K562 (cell line): Measurements from ENCODE around the gene PRKAG2. TPM values are rescaled to one million over a fixed set of nuclear protein-coding genes. Genes with fewer than 3 reads are reported as not detected.

Experiments
- ATAC-seq: fragments of 200-7000 bp; cut with Tn5 transposase; 3 replicates; pipeline ENCODE4 v1.9.1; 2020; ENCODE audit warnings: moderate library complexity
- BruUV-seq: library from RNA; stranded (reverse); fragments of 400-500 nt; replicated peaks from 2 replicates; lab custom pipeline; 2021; lab: Mats Ljungman, UMichigan
- CTCF ChIA-PET: fragments of 300-600 bp; formaldehyde crosslinking; extraction: SDS; loops from one replicate; lab custom pipeline; 2021; ENCODE audit warnings: low intra/inter-chr PET ratio; lab: Yijun Ruan, JAX
- POLR2A ChIA-PET: fragments of 300-600, 350-650 bp; sonication (Branson Sonifier 250); formaldehyde crosslinking; extraction: SDS; loops from one replicate; lab custom pipeline; 2021; ENCODE audit warnings: antibody characterized with exemption, inconsistent platforms; lab: Yijun Ruan, JAX
- DNase-seq, 4 experiments: peaks; one replicate each; pipeline versions ENCODE4 v3.0.0 to v3.0.0-alpha.2; 2011 to 2018; ENCODE audit warnings: low spot score in 3 of 4, mixed read lengths in 3 of 4; ENCODE audit errors: extremely low read depth in 1 of 4
- FAIRE-seq: peaks from 2 replicates; lab custom pipeline; 2011; peaks lifted over from hg19 to GRCh38; lab: Jason Lieb, UNC
- H2AFZ ChIP-seq: 2 replicates; pipeline ENCODE4 v1.6.0; 2011; ENCODE audit warnings: low read depth, low read length, control low read depth, inconsistent platforms
- H3K27ac ChIP-seq: fragments of 200-600 bp; 3 replicates; pipeline ENCODE4 v1.8.0; 2011; ENCODE audit warnings: low read depth, mild to moderate bottlenecking, control low read depth, inconsistent platforms, low read length, moderate library complexity, mixed read lengths; ENCODE audit errors: extremely low read depth
- H3K27me3 ChIP-seq, 2 experiments: fragments of 300-600 bp in 1 of 2; 2 replicates in 1 of 2; 3 replicates in 1 of 2; pipeline versions ENCODE4 v1.6.0 to v1.8.0; 2011; ENCODE audit warnings: inconsistent platforms in 2 of 2, low read length in 2 of 2, mild to moderate bottlenecking in 1 of 2, mixed read lengths in 1 of 2, moderate library complexity in 1 of 2; ENCODE audit not compliant: control insufficient read depth in 2 of 2, insufficient read depth in 2 of 2
- H3K36me3 ChIP-seq: fragments of 300-600 bp; 3 replicates; pipeline ENCODE4 v1.8.0; 2011; ENCODE audit warnings: mild to moderate bottlenecking, low read length, inconsistent platforms; ENCODE audit not compliant: control insufficient read depth, insufficient read depth
- H3K4me1 ChIP-seq, 2 experiments: fragments of 200-600 bp in 1 of 2; replicated peaks in 1 of 2; 2 replicates in 1 of 2; 3 replicates in 1 of 2; pipeline versions ENCODE4 v1.5.1 to v1.8.0; 2011; ENCODE audit warnings: inconsistent platforms in 2 of 2, low read length in 2 of 2, mild to moderate bottlenecking in 1 of 2, mixed read lengths in 1 of 2, moderate library complexity in 1 of 2; ENCODE audit not compliant: control insufficient read depth in 2 of 2, insufficient read depth in 2 of 2
- H3K4me2 ChIP-seq: 2 replicates; pipeline ENCODE4 v1.6.1; 2011; ENCODE audit warnings: low read length, control low read depth, inconsistent platforms, mixed read lengths; ENCODE audit not compliant: insufficient read depth
- H3K4me3 ChIP-seq: fragments of 200-600 bp; sonication (generic), shearing (Covaris generic); 2 replicates; pipeline ENCODE4 v1.5.1; 2016; ENCODE audit warnings: control low read depth, inconsistent platforms
- H3K79me2 ChIP-seq: fragments of 200-600 bp; 3 replicates; pipeline ENCODE4 v1.8.0; 2011; ENCODE audit warnings: low read length, inconsistent platforms; ENCODE audit not compliant: control insufficient read depth, insufficient read depth
- H3K9ac ChIP-seq, 2 experiments: 2 replicates each; pipeline versions ENCODE4 v1.6.0 to v1.6.1; 2011; ENCODE audit warnings: low read depth in 2 of 2, low read length in 2 of 2, control low read depth in 1 of 2, inconsistent platforms in 1 of 2, mild to moderate bottlenecking in 1 of 2, mixed read lengths in 1 of 2; ENCODE audit not compliant: insufficient read depth in 1 of 2
- H3K9me1 ChIP-seq: one replicate; pipeline ENCODE4 v1.6.0; 2011; ENCODE audit warnings: inconsistent platforms, mild to moderate bottlenecking, low read length, moderate library complexity; ENCODE audit not compliant: control insufficient read depth, insufficient read depth
- H3K9me3 ChIP-seq: replicated peaks from 2 replicates; pipeline ENCODE4 v1.5.1; 2011; ENCODE audit warnings: low read depth, low read length, inconsistent platforms; ENCODE audit not compliant: control insufficient read depth, insufficient read depth
- H4K20me1 ChIP-seq: replicated peaks from 2 replicates; pipeline ENCODE4 v1.6.1; 2011; ENCODE audit warnings: low read length, inconsistent platforms, mixed read lengths; ENCODE audit not compliant: control insufficient read depth, insufficient read depth
- ERF ChIP-seq: fragments of 450-650 bp; formaldehyde crosslinking; IDR thresholded peaks from 2 replicates; pipeline ENCODE4 v1.4.0; 2020; ENCODE audit warnings: mild to moderate bottlenecking, mixed read lengths
- FOXK2 ChIP-seq, 2 experiments: fragments of 450-650 bp; IDR thresholded peaks in 1 of 2; conservative IDR thresholded peaks in 1 of 2; 2 replicates each; pipeline ENCODE4 v1.6.1; 2016; ENCODE audit warnings: low read depth in 2 of 2, mild to moderate bottlenecking in 1 of 2
- GATAD2B ChIP-seq: fragments of 450-650 bp; IDR thresholded peaks from 2 replicates; pipeline ENCODE4 v1.6.1; 2017; ENCODE audit warnings: mild to moderate bottlenecking, borderline replicate concordance
- HDAC1 ChIP-seq, 2 experiments: fragments of 450-650 bp; IDR thresholded peaks; 2 replicates each; pipeline ENCODE4 v1.6.1; 2016 to 2017; ENCODE audit warnings: inconsistent platforms in 1 of 2, mild to moderate bottlenecking in 1 of 2, moderate library complexity in 1 of 2
- IRF2 ChIP-seq: sonication (generic); formaldehyde crosslinking; IDR thresholded peaks from 2 replicates; pipeline ENCODE4 v1.8.1; 2022; ENCODE audit warnings: mild to moderate bottlenecking, missing genetic modification reagents
- MTF1 ChIP-seq: fragments of 250-450 bp; sonication (Bioruptor Pico); IDR thresholded peaks from 2 replicates; pipeline ENCODE4 v1.9.0; 2021; ENCODE audit warnings: moderate library complexity, mild to moderate bottlenecking, inconsistent platforms, borderline replicate concordance
- NBN ChIP-seq: fragments of 450-650 bp; IDR thresholded peaks from 2 replicates; pipeline ENCODE4 v1.6.1; 2016; ENCODE audit warnings: low read depth, mild to moderate bottlenecking
- NFRKB ChIP-seq: fragments of 450-650 bp; IDR thresholded peaks from 2 replicates; pipeline ENCODE4 v1.6.1; 2016; ENCODE audit warnings: low read depth
- SIN3A ChIP-seq, 2 experiments: fragments of 150-350 bp in 1 of 2; IDR thresholded peaks; 2 replicates each; pipeline ENCODE4 v1.6.1; 2011 to 2016; ENCODE audit warnings: borderline replicate concordance in 2 of 2, low read depth in 2 of 2, low read length in 2 of 2, mild to moderate bottlenecking in 2 of 2, moderate library complexity in 2 of 2; ENCODE audit not compliant: control insufficient read depth in 1 of 2
- SREBF1 ChIP-seq: fragments of 150-350 bp; IDR thresholded peaks from 2 replicates; pipeline ENCODE4 v1.6.1; 2014; ENCODE audit warnings: antibody characterized with exemption, low read depth, low read length, borderline replicate concordance
- TRIM24 ChIP-seq, 2 experiments: fragments of 450-650 bp; IDR thresholded peaks; 2 replicates each; pipeline ENCODE4 v1.6.1; 2016
- ZNF217 ChIP-seq: sonication (generic); formaldehyde crosslinking; IDR thresholded peaks from 2 replicates; pipeline ENCODE4 v1.8.0; 2022; ENCODE audit warnings: mild to moderate bottlenecking, missing genetic modification reagents
- ZNF518B ChIP-seq: fragments of 250-450 bp; sonication (Bioruptor Pico); IDR thresholded peaks from 2 replicates; pipeline ENCODE4 v1.5.0; 2021; ENCODE audit warnings: mild to moderate bottlenecking, moderate library complexity
- ZNF707 ChIP-seq: fragments of 250-450 bp; sonication (Bioruptor Pico); conservative IDR thresholded peaks from 2 replicates; pipeline ENCODE4 v1.8.0; 2022; ENCODE audit warnings: inconsistent platforms, mild to moderate bottlenecking, moderate library complexity
- WGBS: fragments of 100-300 bp; shearing (Covaris generic); methylation state at CpG from one replicate; pipeline ENCODE4 v1.1.6; 2016; ENCODE audit warnings: low coverage, mixed read lengths; ENCODE audit not compliant: insufficient coverage; ENCODE audit errors: missing lambda C conversion rate; 5-methylcytosine and 5-hydroxymethylcytosine counted together
- in situ Hi-C: fragments of 300-500 bp; cut with MboI; formaldehyde crosslinking; loops from 4 replicates; pipeline ENCODE4 v1.15.0; 2018; ENCODE audit warnings: inconsistent platforms, mixed read lengths
- intact Hi-C: fragments of 100-400 bp; cut with micrococcal nuclease; formaldehyde crosslinking; loops from 2 replicates; pipeline ENCODE4 v1.14.2; 2022
- polyA plus RNA-seq, 8 experiments: library from polyadenylated mRNA; depleted of rRNA in 4 of 8; stranded (reverse) in 5 of 8; unstranded in 3 of 8; fragments of >200 nt; fragmentation: Nextera tagmentation in 2 of 8; fragmentation: Illumina TruSeq in 1 of 8; extraction: Ambion mirVana in 2 of 8; extraction: Trizol in 1 of 8; gene quantifications; 2 replicates each; pipeline versions ENCODE4 v1.2.1 to v1.2.3, GENCODE V29; 2011 to 2014; ENCODE audit warnings: inconsistent platforms in 1 of 8, missing spikeins in 1 of 8
- total RNA-seq, 7 experiments: library from RNA; depleted of rRNA in 6 of 7; stranded (reverse); fragments of >200 nt in 6 of 7; fragmentation: Illumina TruSeq in 2 of 7; extraction: Trizol in 2 of 7; gene quantifications; 2 replicates each; pipeline versions ENCODE4 v1.2.1 to v1.2.3, GENCODE V29; 2011 to 2021; ENCODE audit warnings: low replicate concordance in 1 of 7
- TF ChIP-seq, protein P1 (sequence below): fragments of 250-450 bp; sonication (Bioruptor Pico); IDR thresholded peaks from 2 replicates; pipeline ENCODE4 v1.5.0; 2021
- TF ChIP-seq, protein P2 (sequence below): fragments of 450-650 bp; formaldehyde crosslinking; IDR thresholded peaks from 2 replicates; pipeline ENCODE4 v1.4.0; 2022; ENCODE audit warnings: missing genetic modification characterization
- TF ChIP-seq, protein P3 (sequence below), 3 experiments: IDR thresholded peaks in 2 of 3; conservative IDR thresholded peaks in 1 of 3; 2 replicates each; pipeline ENCODE4 v1.5.1; 2011 to 2012; ENCODE audit warnings: low read length in 3 of 3, mild to moderate bottlenecking in 3 of 3, control low read depth in 2 of 3, improper control_type of control experiment in 1 of 3, inconsistent platforms in 1 of 3, low read depth in 1 of 3, mixed read lengths in 1 of 3, moderate library complexity in 1 of 3; ENCODE audit not compliant: insufficient read depth in 2 of 3

Gene PRKAG2
- total and polyA plus RNA-seq, 9 of the 15 experiments (the other 6 are each of a cell fraction or from before 2014, with no cell fraction given): 0.99 to 5.6 (median 3.3) TPM

GRCh38 chr7:151861881-151862280, 15.0 kb downstream of the PRKAG2 start:
- peaks cover 3% of the 10 kb centered on the region; the same call in 1 of the 2 replicates for H4K20me1 ChIP-seq
- in situ Hi-C loops: no loop called here
- no peak for ATAC-seq
- ChIA-PET POLR2A (no interaction called here), CTCF (no interaction called here)
- no peaks in the 10 kb centered on the region for H3K36me3 ChIP-seq
- H3K27me3 ChIP-seq: peaks cover 61 to 95% of the 10 kb centered on the region in 2 experiments
- FAIRE-seq: no peak
- no TSS peak for BruUV-seq
- intact Hi-C loops: no loop called here
- no peak overlapping the region for H3K9ac ChIP-seq
- H3K9me3 ChIP-seq: no peaks in the 10 kb centered on the region
- no peak overlapping the region for H3K4me2 ChIP-seq
- no peak overlapping the region for H3K27ac ChIP-seq
- under 1% methylated on average over 9 of the region's 9 CpGs for WGBS
- no peaks in the 10 kb centered on the region for H3K79me2 ChIP-seq
- H3K4me3 ChIP-seq: no peak overlapping the region
- no peak overlapping the region for H2AFZ ChIP-seq
- H3K9me1 ChIP-seq: no peaks in the 10 kb centered on the region
- TF ChIP-seq ERF (CRISPR knock-in tag) (no peak), MTF1 (CRISPR knock-in tag) (no peak), NBN (no peak), ZNF217 (CRISPR knock-in tag) (no peak), ZNF518B (no peak), NFRKB (no peak), FOXK2 (conservative IDR thresholded peaks at IDR 0.05 in 1 of 2, IDR thresholded peaks at IDR 0.05 in 1 of 2; ENCODE audit: low read depth in 2 of 2) (no peak), GATAD2B (no peak), HDAC1 (IDR thresholded peaks at IDR 0.05) (no peak), ZNF707 (no peak), IRF2 (CRISPR knock-in tag) (no peak), TRIM24 (IDR thresholded peaks at IDR 0.05) (no peak), SIN3A (IDR thresholded peaks at IDR 0.05; ENCODE audit: borderline replicate concordance in 2 of 2, control insufficient read depth in 1 of 2, low read depth in 2 of 2, low read length in 2 of 2) (no peak), SREBF1 (no peak)
- TF ChIP-seq, protein P1, sequence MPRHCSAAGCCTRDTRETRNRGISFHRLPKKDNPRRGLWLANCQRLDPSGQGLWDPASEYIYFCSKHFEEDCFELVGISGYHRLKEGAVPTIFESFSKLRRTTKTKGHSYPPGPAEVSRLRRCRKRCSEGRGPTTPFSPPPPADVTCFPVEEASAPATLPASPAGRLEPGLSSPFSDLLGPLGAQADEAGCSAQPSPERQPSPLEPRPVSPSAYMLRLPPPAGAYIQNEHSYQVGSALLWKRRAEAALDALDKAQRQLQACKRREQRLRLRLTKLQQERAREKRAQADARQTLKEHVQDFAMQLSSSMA (CRISPR knock-in tag): no peak
- TF ChIP-seq, protein P2, sequence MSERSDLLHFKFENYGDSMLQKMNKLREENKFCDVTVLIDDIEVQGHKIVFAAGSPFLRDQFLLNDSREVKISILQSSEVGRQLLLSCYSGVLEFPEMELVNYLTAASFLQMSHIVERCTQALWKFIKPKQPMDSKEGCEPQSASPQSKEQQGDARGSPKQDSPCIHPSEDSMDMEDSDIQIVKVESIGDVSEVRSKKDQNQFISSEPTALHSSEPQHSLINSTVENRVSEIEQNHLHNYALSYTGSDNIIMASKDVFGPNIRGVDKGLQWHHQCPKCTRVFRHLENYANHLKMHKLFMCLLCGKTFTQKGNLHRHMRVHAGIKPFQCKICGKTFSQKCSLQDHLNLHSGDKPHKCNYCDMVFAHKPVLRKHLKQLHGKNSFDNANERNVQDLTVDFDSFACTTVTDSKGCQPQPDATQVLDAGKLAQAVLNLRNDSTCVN (CRISPR knock-in tag): no peak
- TF ChIP-seq, protein P3, sequence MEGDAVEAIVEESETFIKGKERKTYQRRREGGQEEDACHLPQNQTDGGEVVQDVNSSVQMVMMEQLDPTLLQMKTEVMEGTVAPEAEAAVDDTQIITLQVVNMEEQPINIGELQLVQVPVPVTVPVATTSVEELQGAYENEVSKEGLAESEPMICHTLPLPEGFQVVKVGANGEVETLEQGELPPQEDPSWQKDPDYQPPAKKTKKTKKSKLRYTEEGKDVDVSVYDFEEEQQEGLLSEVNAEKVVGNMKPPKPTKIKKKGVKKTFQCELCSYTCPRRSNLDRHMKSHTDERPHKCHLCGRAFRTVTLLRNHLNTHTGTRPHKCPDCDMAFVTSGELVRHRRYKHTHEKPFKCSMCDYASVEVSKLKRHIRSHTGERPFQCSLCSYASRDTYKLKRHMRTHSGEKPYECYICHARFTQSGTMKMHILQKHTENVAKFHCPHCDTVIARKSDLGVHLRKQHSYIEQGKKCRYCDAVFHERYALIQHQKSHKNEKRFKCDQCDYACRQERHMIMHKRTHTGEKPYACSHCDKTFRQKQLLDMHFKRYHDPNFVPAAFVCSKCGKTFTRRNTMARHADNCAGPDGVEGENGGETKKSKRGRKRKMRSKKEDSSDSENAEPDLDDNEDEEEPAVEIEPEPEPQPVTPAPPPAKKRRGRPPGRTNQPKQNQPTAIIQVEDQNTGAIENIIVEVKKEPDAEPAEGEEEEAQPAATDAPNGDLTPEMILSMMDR (IDR thresholded peaks at IDR 0.05 in 2 of 3, conservative IDR thresholded peaks at IDR 0.05 in 1 of 3; ENCODE audit: insufficient read depth in 2 of 3, low read depth in 1 of 3, low read length in 3 of 3): no peak
- DNase-seq: no peak
- H3K4me1 ChIP-seq: peaks cover 0 to 2% of the 10 kb centered on the region in 2 experiments; a peak in 1 of 5 replicates
